ENCODE data around the gene CBR1.
A peak's percentile ranks its signal among the peaks of the same experiment; 100 is the strongest.
"Not testable (repeated sequence)": the region's sequence is repeated elsewhere in the genome, so short reads cannot be mapped to it uniquely, and the experiment has no call there.

The CBR1 gene

GRCh38 chr21:36079671-36080070, 9.8 kb downstream of the CBR1 start:
- no peak for DNase-seq (ENCODE audit: low read depth in 2 of 2)

DNA sequence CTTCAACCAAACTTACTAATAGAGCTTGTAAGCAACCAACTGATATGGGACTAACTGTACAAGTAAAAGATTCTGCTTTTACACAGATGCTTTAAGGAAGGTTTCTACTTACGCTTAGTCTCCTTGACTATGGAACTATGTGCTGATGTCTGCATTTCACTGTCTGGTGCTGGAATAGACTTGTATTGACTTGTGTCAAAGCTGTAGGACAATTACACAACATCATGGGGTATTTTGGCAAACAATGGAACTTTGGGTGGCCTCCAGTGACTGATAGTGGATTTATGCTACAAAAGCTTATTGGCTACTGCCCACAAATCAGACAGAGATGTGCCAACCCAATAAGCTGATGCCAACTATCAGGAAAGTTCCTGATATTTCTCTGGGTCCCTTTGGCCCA, 10.6 kb downstream of the CBR1 start:
- DNase-seq (ENCODE audit: low read depth in 2 of 2) = no peak

- no peak for DNase-seq (ENCODE audit: low read depth in 2 of 2)
Observed at GRCh38 chr21:36082237-36082664, 12.4 kb downstream of the CBR1 start.

GRCh38 chr21:36087362-36088138, 17.7 kb downstream of the CBR1 start:
- no peak for DNase-seq (ENCODE audit: low read depth in 2 of 2)

GRCh38 chr21:36089946-36090345, 20.1 kb downstream of the CBR1 start:
- no peak for DNase-seq (ENCODE audit: low read depth in 2 of 2)

DNA sequence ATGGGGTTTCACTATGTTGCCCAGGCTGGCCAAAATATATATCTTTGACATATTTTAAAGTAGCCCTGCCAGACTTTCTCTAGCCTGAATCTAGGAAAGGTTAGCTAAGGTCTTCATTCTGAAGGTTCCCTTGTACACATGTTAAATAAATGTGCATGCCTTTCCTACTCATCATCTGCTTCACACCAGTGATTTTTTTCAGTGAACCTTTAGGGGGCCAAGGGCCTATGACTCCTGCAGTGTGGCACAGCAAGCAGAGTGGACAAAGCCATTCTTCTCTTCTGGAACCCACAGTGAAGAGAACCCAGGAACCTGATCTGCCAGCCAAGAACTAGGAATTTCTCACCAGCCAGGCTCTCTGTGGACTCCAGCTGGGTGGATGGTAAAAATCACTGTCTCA, 22.9 kb downstream of the CBR1 start:
- DNase-seq (ENCODE audit: low read depth in 2 of 2) = no peak

DNA sequence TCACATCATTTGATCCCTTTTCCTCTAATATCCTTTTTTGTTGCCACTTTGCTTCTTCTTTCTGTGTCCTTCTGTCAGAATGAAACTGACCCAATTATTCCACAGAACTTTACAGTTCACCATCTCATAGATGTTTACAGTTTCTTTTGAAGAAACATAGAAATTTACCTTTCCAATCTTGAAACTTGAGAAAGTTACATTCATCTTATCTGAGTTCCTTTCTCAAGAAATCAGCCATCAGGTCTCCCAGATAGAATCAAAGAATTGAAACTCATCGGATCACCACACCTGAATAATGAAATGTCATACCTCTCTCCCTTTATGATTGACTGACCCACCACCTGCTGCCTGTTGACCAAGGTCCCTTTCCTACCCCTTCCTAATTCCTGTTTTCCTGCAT, 23.7 kb downstream of the CBR1 start:
- no peak for DNase-seq (ENCODE audit: low read depth in 2 of 2)

- DNase-seq (ENCODE audit: low read depth in 2 of 2) = no peak
Observed at GRCh38 chr21:36096398-36097290, 26.8 kb downstream of the CBR1 start.

DNA sequence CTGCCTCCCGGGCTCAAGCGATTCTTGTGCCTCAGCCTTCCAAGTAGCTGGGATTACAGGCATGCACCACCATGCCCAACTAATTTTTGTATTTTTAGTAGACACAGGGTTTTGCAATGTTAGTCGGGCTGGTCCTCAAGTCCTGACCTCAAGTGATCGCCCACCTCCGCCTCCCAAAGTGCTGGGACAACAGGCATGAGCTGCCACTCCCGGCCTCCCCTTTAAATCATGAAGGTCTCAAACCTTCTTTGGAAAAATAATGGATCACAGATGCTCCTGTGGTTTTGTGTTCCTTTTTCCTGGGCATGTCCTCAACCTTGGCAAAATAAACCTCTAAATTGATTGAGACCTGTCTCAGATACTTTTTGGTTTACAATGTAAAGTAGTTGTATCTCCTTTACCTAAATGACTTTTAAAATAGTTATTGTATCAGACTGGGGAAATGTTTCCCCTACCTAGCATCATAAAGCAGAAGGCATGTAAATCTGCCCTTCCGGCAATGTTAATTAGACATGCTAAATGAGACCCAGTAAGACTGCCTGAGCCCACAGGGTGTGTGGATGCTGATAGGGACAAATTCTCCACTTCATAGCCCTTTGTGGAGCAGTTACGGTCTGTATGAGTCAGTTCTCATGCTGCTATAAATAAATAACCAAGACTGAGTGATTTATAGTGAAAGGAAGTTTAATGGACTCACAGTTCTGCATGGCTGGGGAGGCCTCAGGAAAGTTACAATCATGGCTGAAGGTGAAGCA, 27.8 kb downstream of the CBR1 start:
- DNase-seq (ENCODE audit: low read depth in 2 of 2) = no peak

DNA sequence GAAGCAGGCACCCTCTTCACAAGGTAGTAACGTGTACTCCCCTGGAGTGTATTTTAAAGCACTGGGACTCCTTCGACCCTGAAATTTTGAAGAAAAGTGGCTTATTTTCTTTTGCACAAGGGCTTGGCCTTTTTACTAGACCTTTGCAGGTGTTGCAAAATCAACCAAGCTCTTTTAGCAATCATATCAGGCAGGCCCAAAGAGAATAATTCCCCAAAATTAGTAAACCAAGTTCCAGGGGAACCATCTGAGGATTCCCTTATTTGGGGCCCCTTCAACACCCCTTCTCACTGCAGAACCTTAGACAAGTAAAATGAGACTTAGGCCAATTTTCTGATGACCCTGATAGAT, 28.3 kb downstream of the CBR1 start:
- no peak for DNase-seq (ENCODE audit: low read depth in 2 of 2)

GRCh38 chr21:36099000-36099399, 29.2 kb downstream of the CBR1 start:
- no peak for DNase-seq (ENCODE audit: low read depth in 2 of 2)

GRCh38 chr21:36099695-36100211, 29.9 kb downstream of the CBR1 start:
- DNase-seq (ENCODE audit: low read depth in 2 of 2) = not testable (repeated sequence)

DNA sequence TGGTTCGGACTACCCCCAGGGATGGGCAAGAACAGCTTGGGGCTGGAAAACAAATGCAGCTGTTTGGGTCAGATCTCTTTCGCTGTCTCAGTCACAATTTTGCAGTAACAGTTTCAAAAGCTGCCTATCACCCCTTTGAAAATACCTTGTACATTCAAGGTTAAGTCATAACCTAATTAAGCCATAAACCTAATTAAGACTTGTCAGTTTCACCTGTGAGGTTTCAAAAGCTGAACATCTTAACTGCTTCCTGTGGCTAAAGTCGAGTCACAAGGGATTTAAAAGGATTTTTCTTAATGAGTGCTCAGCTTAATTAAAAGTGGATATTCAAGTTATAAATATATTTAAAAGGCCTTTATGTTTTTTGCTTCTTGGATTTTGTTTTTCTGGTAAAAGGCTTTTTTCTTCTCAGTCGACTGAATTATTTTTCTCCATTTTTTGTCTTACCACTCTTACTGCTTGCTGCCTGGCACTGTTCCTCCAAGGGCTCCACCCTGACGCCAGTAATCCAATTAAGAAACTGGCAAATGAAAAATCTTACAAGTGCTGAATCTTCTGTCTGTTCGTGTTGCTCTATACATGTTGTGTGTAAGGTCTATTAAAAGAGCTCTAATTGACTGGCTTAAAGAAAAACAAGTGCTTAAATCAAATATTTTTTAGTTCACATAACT, 31.3 kb downstream of the CBR1 start:
- no peak for DNase-seq (ENCODE audit: low read depth in 2 of 2)

DNA sequence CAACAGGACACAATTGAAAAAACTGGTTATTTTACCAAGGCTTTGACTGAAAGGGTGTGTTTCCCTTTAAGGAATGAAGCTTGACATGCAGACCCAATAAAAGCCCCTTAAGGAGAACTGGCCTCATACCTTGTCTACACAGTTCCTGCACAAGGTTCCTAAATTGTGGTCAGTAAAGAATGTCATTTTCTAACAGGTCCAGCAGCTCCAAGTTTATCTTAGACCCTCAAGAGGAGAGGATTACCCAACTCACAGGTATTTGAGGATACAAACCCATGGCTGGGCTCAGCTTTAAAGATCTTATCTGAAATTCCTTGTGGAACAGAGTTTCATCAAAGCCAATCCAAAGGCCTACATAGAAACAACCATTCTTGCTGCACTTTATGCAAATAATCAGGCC, 33.6 kb downstream of the CBR1 start:
- DNase-seq (ENCODE audit: low read depth in 2 of 2) = no peak

- DNase-seq (ENCODE audit: low read depth in 2 of 2) = peak; percentile 17 to 22
Observed at GRCh38 chr21:36104317-36105300, 34.8 kb downstream of the CBR1 start.

GRCh38 chr21:36105327-36105842, 35.6 kb downstream of the CBR1 start:
- DNase-seq (ENCODE audit: low read depth in 2 of 2) = no peak

DNA sequence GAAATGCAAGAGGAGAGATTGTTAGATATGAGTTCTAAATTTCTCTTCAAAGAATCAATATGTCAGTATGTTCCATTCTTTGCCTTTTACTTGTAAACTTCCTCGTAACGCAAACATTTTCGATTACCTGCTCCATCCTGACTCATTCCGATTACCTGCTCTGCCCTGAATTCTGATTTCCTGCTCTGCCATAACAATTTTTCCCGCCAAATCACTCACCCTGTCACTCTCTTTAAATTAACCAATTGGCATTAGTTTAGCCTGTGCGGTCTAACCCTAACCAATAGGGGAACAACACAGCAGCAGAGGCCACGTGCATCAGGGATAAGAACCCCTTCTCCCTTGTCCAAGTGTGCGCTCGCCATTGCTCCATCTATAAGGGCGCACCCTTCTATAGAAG, 40.0 kb downstream of the CBR1 start:
- no peak for DNase-seq (ENCODE audit: low read depth in 2 of 2)

- no peak for DNase-seq (ENCODE audit: low read depth in 2 of 2)
Observed at GRCh38 chr21:36111238-36111637, 41.4 kb downstream of the CBR1 start.

GRCh38 chr21:36113647-36114428, 44.0 kb downstream of the CBR1 start:
- DNase-seq (ENCODE audit: low read depth in 2 of 2) = no peak

Data from fibroblast of skin of left quadriceps (primary cell).